Suppressor macrophage treated with lipopolysaccharide for 1 hour (primary cell): Measurements from ENCODE around the gene WWOX.
A peak's percentile ranks its signal among the peaks of the same experiment; 100 is the strongest.

Experiments
- DNase-seq, 3 donors: peaks; one replicate each; pipeline ENCODE4 v3.0.0-alpha.2; 2020 to 2022

The WWOX gene

GRCh38 chr16:78703936-78704335 lies 604.5 kb downstream of the WWOX start:
- DNase-seq = peak in 1 of 3 donors; percentile 16

GRCh38 chr16:78704416-78704815 lies 605.0 kb downstream of the WWOX start:
- DNase-seq = no peak

GRCh38 chr16:78705694-78706093 lies 606.2 kb downstream of the WWOX start:
- DNase-seq = peak; percentile 33 to 69 (median 63)

- DNase-seq = no peak
These were observed 607.2 kb downstream of the WWOX start for GRCh38 chr16:78706637-78707036.

- no peak for DNase-seq
These were observed 609.9 kb downstream of the WWOX start for GRCh38 chr16:78709137-78709884.

- no peak for DNase-seq
These were observed 615.7 kb downstream of the WWOX start for GRCh38 chr16:78715106-78715505.

GRCh38 chr16:78715673-78716072 lies 616.2 kb downstream of the WWOX start:
- DNase-seq = no peak

- DNase-seq = no peak
These were observed 618.7 kb downstream of the WWOX start for GRCh38 chr16:78718141-78718540.

GRCh38 chr16:78720416-78720815 lies 621.0 kb downstream of the WWOX start:
- no peak for DNase-seq

GRCh38 chr16:78727536-78727935 lies 628.1 kb downstream of the WWOX start:
- no peak for DNase-seq

GRCh38 chr16:78729687-78730086 lies 630.2 kb downstream of the WWOX start:
- DNase-seq = no peak

GRCh38 chr16:78731785-78732184 lies 632.3 kb downstream of the WWOX start:
- DNase-seq = no peak

GRCh38 chr16:78732696-78733095 lies 633.2 kb downstream of the WWOX start:
- no peak for DNase-seq

- no peak for DNase-seq
These were observed 635.9 kb downstream of the WWOX start for GRCh38 chr16:78735337-78735736.

GRCh38 chr16:78737630-78738029 lies 638.2 kb downstream of the WWOX start:
- no peak for DNase-seq

GRCh38 chr16:78738557-78738956 lies 639.1 kb downstream of the WWOX start:
- DNase-seq = no peak

- DNase-seq = no peak
These were observed 640.8 kb downstream of the WWOX start for GRCh38 chr16:78740269-78740668.

- DNase-seq = peak; percentile 86 to 95 (median 93)
These were observed 643.2 kb downstream of the WWOX start for GRCh38 chr16:78742501-78743283.

- no peak for DNase-seq
These were observed 644.1 kb downstream of the WWOX start for GRCh38 chr16:78743556-78743955.

- no peak for DNase-seq
These were observed 644.6 kb downstream of the WWOX start for GRCh38 chr16:78744099-78744498.

- DNase-seq = no peak
These were observed 645.3 kb downstream of the WWOX start for GRCh38 chr16:78744796-78745107.

GRCh38 chr16:78745108-78746019 lies 645.9 kb downstream of the WWOX start:
- no peak for DNase-seq

GRCh38 chr16:78746718-78747117 lies 647.3 kb downstream of the WWOX start:
- no peak for DNase-seq
